HUES6 (cell line): ENCODE results near the gene IL17C.
"Not testable (repeated sequence)": the region's sequence is repeated elsewhere in the genome, so short reads cannot be mapped to it uniquely, and the experiment has no call there.

Experiments used
- H3K27ac ChIP-seq: 2 replicates; pipeline ENCODE4 v1.7.0; 2013; ENCODE audit warnings: low read depth, mild to moderate bottlenecking, low read length, inconsistent platforms
- H3K27me3 ChIP-seq: 2 replicates; pipeline ENCODE4 v1.6.1; 2013; ENCODE audit warnings: low read length; ENCODE audit not compliant: control insufficient read depth, insufficient read depth
- H3K36me3 ChIP-seq: 2 replicates; pipeline ENCODE4 v1.6.1; 2013; ENCODE audit warnings: low read length; ENCODE audit not compliant: control insufficient read depth, insufficient read depth
- H3K4me1 ChIP-seq: 2 replicates; pipeline ENCODE4 v1.6.1; 2013; ENCODE audit warnings: low read length; ENCODE audit not compliant: control insufficient read depth, insufficient read depth
- H3K4me3 ChIP-seq: 2 replicates; pipeline ENCODE4 v1.5.1; 2013; ENCODE audit warnings: low read depth, low read length
- H3K9ac ChIP-seq: one replicate; pipeline ENCODE4 v1.6.1; 2013; ENCODE audit warnings: mild to moderate bottlenecking, low read length
- H3K9me3 ChIP-seq: 2 replicates; pipeline ENCODE4 v1.6.1; 2013; ENCODE audit warnings: low read depth, low read length; ENCODE audit not compliant: control insufficient read depth, insufficient read depth

The IL17C gene

GRCh38 chr16:88665570-88665969 lies 27.2 kb downstream of the IL17C start:
- Histone ChIP-seq H3K27ac (no peak overlapping the region), H3K36me3 (peaks cover 7% of the 10 kb centered on the region), H3K27me3 (no peaks in the 10 kb centered on the region), H3K9ac (no peak overlapping the region), H3K4me1 (no peaks in the 10 kb centered on the region; the same call in 1 of the 2 replicates), H3K4me3 (no peak overlapping the region), H3K9me3 (no peaks in the 10 kb centered on the region)

GRCh38 chr16:88667461-88667860 lies 29.1 kb downstream of the IL17C start:
- Histone ChIP-seq H3K4me3 (no peak overlapping the region), H3K9me3 (no peaks in the 10 kb centered on the region), H3K27me3 (no peaks in the 10 kb centered on the region), H3K9ac (no peak overlapping the region), H3K27ac (no peak overlapping the region), H3K36me3 (peaks cover 7% of the 10 kb centered on the region), H3K4me1 (0 out of 2 replicates have a peak, but pooled peaks cover 2% of the 10 kb centered on the region)

GRCh38 chr16:88669493-88669892 lies 31.1 kb downstream of the IL17C start:
- H3K4me1 ChIP-seq, H3K4me3 ChIP-seq, H3K9ac ChIP-seq, H3K27me3 ChIP-seq, H3K9me3 ChIP-seq, H3K27ac ChIP-seq: not testable (repeated sequence)
- peaks cover 15% of the 10 kb centered on the region for H3K36me3 ChIP-seq

GRCh38 chr16:88669980-88670379 lies 31.6 kb downstream of the IL17C start:
- Histone ChIP-seq H3K27ac (no peak overlapping the region), H3K9me3 (no peaks in the 10 kb centered on the region), H3K27me3 (no peaks in the 10 kb centered on the region), H3K36me3 (peaks cover 14% of the 10 kb centered on the region), H3K4me3 (no peak overlapping the region), H3K4me1 (0 out of 2 replicates have a peak, but pooled peaks cover 4% of the 10 kb centered on the region), H3K9ac (no peak overlapping the region)

- H3K36me3 ChIP-seq: peaks cover 11% of the 10 kb centered on the region; the same call in 1 of the 2 replicates
- H3K4me3 ChIP-seq: no peak overlapping the region
- no peaks in the 10 kb centered on the region for H3K27me3 ChIP-seq
- no peak overlapping the region for H3K9ac ChIP-seq
- no peaks in the 10 kb centered on the region for H3K9me3 ChIP-seq
- 0 out of 2 replicates have a peak, but pooled peaks cover 4% of the 10 kb centered on the region for H3K4me1 ChIP-seq
- H3K27ac ChIP-seq: no peak overlapping the region
These were observed 33.4 kb downstream of the IL17C start for GRCh38 chr16:88671806-88672205.

- Histone ChIP-seq H3K4me1 (0 out of 2 replicates have a peak, but pooled peaks cover 4% of the 10 kb centered on the region), H3K27me3 (no peaks in the 10 kb centered on the region), H3K9me3 (no peaks in the 10 kb centered on the region), H3K36me3 (peaks cover 11% of the 10 kb centered on the region; the same call in 1 of the 2 replicates), H3K9ac (no peak overlapping the region), H3K27ac (no peak overlapping the region), H3K4me3 (no peak overlapping the region)
These were observed 34.4 kb downstream of the IL17C start for GRCh38 chr16:88672776-88673175.

GRCh38 chr16:88673716-88674379 lies 35.5 kb downstream of the IL17C start:
- no peaks in the 10 kb centered on the region for H3K27me3 ChIP-seq
- H3K9ac ChIP-seq: no peak overlapping the region

GRCh38 chr16:88676502-88677242 lies 38.3 kb downstream of the IL17C start:
- no peaks in the 10 kb centered on the region; the same call in 1 of the 2 replicates for H3K27me3 ChIP-seq
- H3K36me3 ChIP-seq: peaks cover 11% of the 10 kb centered on the region; the same call in 1 of the 2 replicates
- no peaks in the 10 kb centered on the region for H3K9me3 ChIP-seq
- peaks cover 7% of the 10 kb centered on the region; the same call in 1 of the 2 replicates for H3K4me1 ChIP-seq
- no peak overlapping the region for H3K4me3 ChIP-seq
- no peak overlapping the region for H3K9ac ChIP-seq
- H3K27ac ChIP-seq: no peak overlapping the region

More at GRCh38 chr16:88673716-88674379, 35.5 kb downstream of the IL17C start:
- Histone ChIP-seq H3K27ac (no peak overlapping the region), H3K36me3 (peaks cover 11% of the 10 kb centered on the region; the same call in 1 of the 2 replicates), H3K4me3 (no peak overlapping the region), H3K4me1 (0 out of 2 replicates have a peak, but pooled peaks cover 4% of the 10 kb centered on the region), H3K9me3 (no peaks in the 10 kb centered on the region)

GRCh38 chr16:88677721-88678120 lies 39.3 kb downstream of the IL17C start:
- Histone ChIP-seq H3K27me3 (no peaks in the 10 kb centered on the region; the same call in 1 of the 2 replicates), H3K9me3 (no peaks in the 10 kb centered on the region), H3K36me3 (peaks cover 11% of the 10 kb centered on the region; the same call in 1 of the 2 replicates), H3K27ac (no peak overlapping the region), H3K9ac (no peak overlapping the region), H3K4me1 (peaks cover 5% of the 10 kb centered on the region; the same call in 1 of the 2 replicates), H3K4me3 (no peak overlapping the region)

- no peak overlapping the region for H3K4me3 ChIP-seq
- H3K9ac ChIP-seq: no peak overlapping the region
- H3K27ac ChIP-seq: no peak overlapping the region
- peaks cover 11% of the 10 kb centered on the region; the same call in 1 of the 2 replicates for H3K36me3 ChIP-seq
- peaks cover under 1% of the 10 kb centered on the region; the same call in 1 of the 2 replicates for H3K27me3 ChIP-seq
- peaks cover 5% of the 10 kb centered on the region; the same call in 1 of the 2 replicates for H3K4me1 ChIP-seq
- no peaks in the 10 kb centered on the region for H3K9me3 ChIP-seq
These were observed 40.0 kb downstream of the IL17C start for GRCh38 chr16:88678224-88678979.
